GM12878 (cell line): Measurements from ENCODE around the gene SHB. TPM values are rescaled to one million over a fixed set of nuclear protein-coding genes. Genes with fewer than 3 reads are reported as not detected.

ENCODE experiments used
- ATAC-seq: fragments of 200-7000 bp; cut with Tn5 transposase; 3 replicates; pipeline ENCODE4 v1.9.1; 2020; ENCODE audit warnings: mild to moderate bottlenecking, moderate library complexity
- BruUV-seq: library from RNA; stranded (reverse); fragments of 400-500 nt; replicated peaks from 2 replicates; lab custom pipeline; 2021; lab: Mats Ljungman, UMichigan
- CTCF ChIA-PET: fragments of 300-600 bp; sonication (Branson Sonifier 250); formaldehyde crosslinking; extraction: SDS; loops from one replicate; lab custom pipeline; 2021; ENCODE audit warnings: inconsistent platforms; lab: Yijun Ruan, JAX
- POLR2A ChIA-PET: fragments of 350-600 bp; formaldehyde crosslinking; extraction: SDS; loops from one replicate; lab custom pipeline; 2021; ENCODE audit warnings: inconsistent platforms; lab: Charles Lee
- RAD21 ChIA-PET: fragments of 300-600 bp; sonication (Branson Sonifier 250); formaldehyde crosslinking; loops from one replicate; lab custom pipeline; 2023; ENCODE audit warnings: antibody characterized with exemption; ENCODE audit not compliant: unreplicated experiment; lab: Charles Lee
- SMC1A ChIA-PET: fragments of 300-600 bp; sonication (Branson Sonifier 250); formaldehyde crosslinking; loops from one replicate; lab custom pipeline; 2023; ENCODE audit not compliant: unreplicated experiment, uncharacterized antibody; lab: Charles Lee
- DNase-seq: peaks from one replicate; pipeline ENCODE4 v3.0.0-alpha.2; 2011; ENCODE audit warnings: low read depth, low spot score
- FAIRE-seq: peaks from 3 replicates; lab custom pipeline; 2011; peaks lifted over from hg19 to GRCh38; lab: Jason Lieb, UNC
- H2AFZ ChIP-seq: 2 replicates; pipeline ENCODE4 v1.6.0; 2011; ENCODE audit warnings: low read depth, low read length, control low read depth; ENCODE audit not compliant: control insufficient read depth
- H3K27ac ChIP-seq: 2 replicates; pipeline ENCODE4 v1.5.1; 2011; ENCODE audit warnings: control low read depth; ENCODE audit not compliant: control insufficient read depth, insufficient read depth
- H3K27me3 ChIP-seq, 2 experiments: replicated peaks in 1 of 2; 2 replicates each; pipeline versions ENCODE4 v1.6.0 to v1.6.1; 2011; ENCODE audit warnings: low read length in 1 of 2; ENCODE audit not compliant: control insufficient read depth in 2 of 2, insufficient read depth in 2 of 2
- H3K36me3 ChIP-seq, 2 experiments: 2 replicates each; pipeline ENCODE4 v1.5.1; 2011; ENCODE audit warnings: low read length in 1 of 2; ENCODE audit not compliant: control insufficient read depth in 2 of 2, insufficient read depth in 2 of 2
- H3K4me1 ChIP-seq: 2 replicates; pipeline ENCODE4 v1.6.1; 2011; ENCODE audit warnings: mild to moderate bottlenecking, low read length, moderate library complexity, mixed read lengths; ENCODE audit not compliant: control insufficient read depth, insufficient read depth
- H3K4me2 ChIP-seq: 2 replicates; pipeline ENCODE4 v1.6.0; 2011; ENCODE audit warnings: control low read depth; ENCODE audit not compliant: control insufficient read depth, insufficient read depth
- H3K4me3 ChIP-seq: fragments of 200-600 bp; sonication (generic); 2 replicates; pipeline ENCODE4 v1.5.1; 2016
- H3K79me2 ChIP-seq: 2 replicates; pipeline ENCODE4 v1.6.0; 2011; ENCODE audit warnings: low read length; ENCODE audit not compliant: control insufficient read depth, insufficient read depth
- H3K9ac ChIP-seq: 2 replicates; pipeline ENCODE4 v1.8.0; 2011; ENCODE audit warnings: low read length, control low read depth, mixed read lengths; ENCODE audit not compliant: control insufficient read depth, insufficient read depth
- H3K9me3 ChIP-seq: replicated peaks from 3 replicates; pipeline ENCODE4 v1.5.1; 2011; ENCODE audit warnings: mild to moderate bottlenecking, low read length; ENCODE audit not compliant: control insufficient read depth, insufficient read depth
- H4K20me1 ChIP-seq: 2 replicates; pipeline ENCODE4 v1.6.0; 2011; ENCODE audit not compliant: control insufficient read depth, insufficient read depth
- CHD1 ChIP-seq: IDR thresholded peaks from 2 replicates; pipeline ENCODE4 v1.6.1; 2012; ENCODE audit warnings: low read depth, low read length, improper control_type of control experiment
- IKZF2 ChIP-seq, 2 experiments: fragments of 450-650 bp; IDR thresholded peaks; 2 replicates each; pipeline ENCODE4 v1.6.1; 2017; ENCODE audit warnings: mild to moderate bottlenecking in 2 of 2, moderate library complexity in 2 of 2
- MXI1 ChIP-seq: fragments of 150-350 bp; IDR thresholded peaks from 2 replicates; pipeline ENCODE4 v1.6.1; 2011; ENCODE audit warnings: low read depth, mild to moderate bottlenecking, inconsistent platforms, low read length, improper control_type of control experiment
- NRF1 ChIP-seq: conservative IDR thresholded peaks from 2 replicates; pipeline ENCODE4 v1.6.1; 2011; ENCODE audit warnings: mild to moderate bottlenecking, low read depth, low read length, improper control_type of control experiment
- SIX5 ChIP-seq: IDR thresholded peaks from 2 replicates; pipeline ENCODE4 v1.6.1; 2011; ENCODE audit warnings: mild to moderate bottlenecking, low read depth, low read length, moderate library complexity; ENCODE audit not compliant: severe bottlenecking
- SREBF2 ChIP-seq: IDR thresholded peaks from 2 replicates; pipeline ENCODE4 v1.6.1; 2012; ENCODE audit warnings: mild to moderate bottlenecking, low read length
- YY1 ChIP-seq: IDR thresholded peaks from 2 replicates; pipeline ENCODE4 v1.6.1; 2011; ENCODE audit warnings: low read depth, mild to moderate bottlenecking, low read length
- ZNF384 ChIP-seq: IDR thresholded peaks from 2 replicates; pipeline ENCODE4 v1.6.1; 2012; ENCODE audit warnings: low read depth, mild to moderate bottlenecking, low read length, improper control_type of control experiment, borderline replicate concordance
- WGBS: methylation state at CpG from one replicate; pipeline ENCODE4 v1.1.6; 2016; ENCODE audit warnings: low lambda C conversion rate; ENCODE audit not compliant: insufficient replicate concordance, insufficient coverage; ENCODE audit errors: missing lambda C conversion rate; 5-methylcytosine and 5-hydroxymethylcytosine counted together
- in situ Hi-C: fragments of 300-500 bp; cut with MboI; formaldehyde crosslinking; loops from 9 replicates; pipeline ENCODE4 v1.14.3; 2018; ENCODE audit warnings: mixed read lengths
- intact Hi-C: fragments of 100-400 bp; cut with micrococcal nuclease; formaldehyde crosslinking; loops from one replicate; pipeline ENCODE4 v1.14.2; 2022; ENCODE audit not compliant: unreplicated experiment
- polyA plus RNA-seq, 11 experiments: library from polyadenylated mRNA; depleted of rRNA in 4 of 11; unstranded in 6 of 11; stranded (reverse) in 5 of 11; fragments of >200 nt; fragmentation: Nextera tagmentation in 4 of 11; fragmentation: Illumina TruSeq in 1 of 11; extraction: Ambion mirVana in 4 of 11; extraction: Trizol in 1 of 11; gene quantifications; 1 replicate in 1 of 11; 2 replicates in 10 of 11; pipeline versions ENCODE4 v1.2.1 to v1.2.3, GENCODE V29; 2011 to 2016; ENCODE audit warnings: inconsistent platforms in 2 of 11, missing spikeins in 2 of 11, low read depth in 1 of 11
- total RNA-seq, 4 experiments: library from RNA; depleted of rRNA in 3 of 4; stranded (reverse); fragments of >200 nt in 3 of 4; fragmentation: Illumina TruSeq in 1 of 4; extraction: Trizol in 1 of 4; gene quantifications; 2 replicates each; pipeline versions ENCODE4 v1.2.1 to v1.2.3, GENCODE V29; 2013 to 2021
- TF ChIP-seq, protein P1 (sequence below): fragments of 450-650 bp; IDR thresholded peaks from 2 replicates; pipeline ENCODE4 v1.6.1; 2016; ENCODE audit warnings: mild to moderate bottlenecking

SHB gene
- total and polyA plus RNA-seq, 10 of the 15 experiments (the other 5 are each of a cell fraction or from before 2014, with no cell fraction given): 0.29 to 6.2 (median 1.3) TPM

DNA sequence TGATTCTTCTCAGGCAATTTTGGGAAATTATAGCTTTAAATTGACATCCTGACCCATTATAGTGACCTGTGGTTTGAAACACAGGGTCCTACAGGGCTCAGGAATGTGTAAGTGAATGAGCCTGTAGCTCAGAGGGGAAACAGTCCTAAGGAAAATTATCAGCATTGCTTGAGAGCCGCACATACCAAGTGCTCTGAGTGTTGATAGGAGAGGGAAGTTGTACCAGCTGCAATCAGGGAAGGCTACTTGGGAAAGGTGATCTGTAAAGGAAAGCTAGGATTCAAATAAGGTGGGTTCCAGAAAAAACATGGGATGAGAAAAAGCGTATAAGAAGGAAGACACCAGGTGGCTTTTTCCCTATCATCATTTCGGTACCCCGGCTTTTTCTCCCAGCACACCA is 160.7 kb downstream of the SHB start:
- SMC1A ChIA-PET: interaction anchor here (1.0 kb wide), 1 partner anchor 456 kb away, joined by 3 read pairs; no protein-coding TSS in a partner anchor
- Histone ChIP-seq H4K20me1 (no peaks in the 10 kb centered on the region), H3K9me3 (no peaks in the 10 kb centered on the region), H2AFZ (no peak overlapping the region), H3K27ac (no peak overlapping the region), H3K9ac (no peak overlapping the region)
- in situ Hi-C loops: loop anchor here (5.0 to 25.0 kb wide), 3 partner anchors 421 to 779 kb away; partner anchors contain the start of gene POLR1E
- DNase-seq: no peak
- POLR2A ChIA-PET: interaction anchor here (1.1 kb wide), 1 partner anchor 8 kb away, joined by 3 read pairs; no protein-coding TSS in a partner anchor
- CTCF ChIA-PET: interaction anchor here (0.6 to 9.5 kb wide), 6 partner anchors 180 to 731 kb away, joined by 3 to 120 read pairs (median 3); no protein-coding TSS in a partner anchor
- TF ChIP-seq YY1 (no peak), SIX5 (no peak), ZNF384 (no peak), SREBF2 (no peak), NRF1 (no peak), CHD1 (no peak), MXI1 (no peak), IKZF2 (IDR thresholded peaks at IDR 0.05) (no peak)
- TF ChIP-seq, protein P1, sequence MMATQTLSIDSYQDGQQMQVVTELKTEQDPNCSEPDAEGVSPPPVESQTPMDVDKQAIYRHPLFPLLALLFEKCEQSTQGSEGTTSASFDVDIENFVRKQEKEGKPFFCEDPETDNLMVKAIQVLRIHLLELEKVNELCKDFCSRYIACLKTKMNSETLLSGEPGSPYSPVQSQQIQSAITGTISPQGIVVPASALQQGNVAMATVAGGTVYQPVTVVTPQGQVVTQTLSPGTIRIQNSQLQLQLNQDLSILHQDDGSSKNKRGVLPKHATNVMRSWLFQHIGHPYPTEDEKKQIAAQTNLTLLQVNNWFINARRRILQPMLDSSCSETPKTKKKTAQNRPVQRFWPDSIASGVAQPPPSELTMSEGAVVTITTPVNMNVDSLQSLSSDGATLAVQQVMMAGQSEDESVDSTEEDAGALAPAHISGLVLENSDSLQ: no peak
- TF ChIP-seq, all 136 proteins: peak for 0
- BruUV-seq: no TSS peak
- Histone ChIP-seq H3K79me2 (peaks cover 3% of the 10 kb centered on the region), H3K27me3 (no peaks in the 10 kb centered on the region), H3K4me3 (no peak overlapping the region), H3K4me2 (no peak overlapping the region), H3K36me3 (no peaks in the 10 kb centered on the region), H3K4me1 (no peaks in the 10 kb centered on the region; the same call in 1 of the 2 replicates)
- RAD21 ChIA-PET: interaction anchor here (0.6 to 1.9 kb wide), 3 partner anchors 124 to 180 kb away, joined by 3 to 6 read pairs (median 4); no protein-coding TSS in a partner anchor
- 44% methylated on average over 4 of the region's 4 CpGs for WGBS
- no peak for ATAC-seq
- intact Hi-C loops: loop anchor here (10.0 kb wide), 1 partner anchor 313 kb away; the partner anchor contains the start of gene TOMM5
- no peak for FAIRE-seq
